PC-9 (cell line): ENCODE results near the gene UTP25. TPM values are rescaled to one million over a fixed set of nuclear protein-coding genes. Genes with fewer than 3 reads are reported as not detected.
"Not testable (repeated sequence)": the region's sequence is repeated elsewhere in the genome, so short reads cannot be mapped to it uniquely, and the experiment has no call there.

Experiments
- BruUV-seq: library from RNA; stranded (reverse); fragments of 400-500 nt; replicated peaks from 2 replicates; lab custom pipeline; 2021; lab: Mats Ljungman, UMichigan
- CTCF ChIA-PET: fragments of 300-600 bp; sonication (Branson Sonifier 250); formaldehyde crosslinking; loops from one replicate; lab custom pipeline; 2022; ENCODE audit warnings: antibody characterized with exemption; lab: Charles Lee
- POLR2A ChIA-PET: fragments of 300-600 bp; sonication (Branson Sonifier 250); formaldehyde crosslinking; loops from one replicate; lab custom pipeline; 2022; ENCODE audit warnings: antibody characterized with exemption; ENCODE audit not compliant: unreplicated experiment; lab: Charles Lee
- DNase-seq, 2 experiments: peaks; one replicate each; pipeline versions ENCODE4 v3.0.0 to v3.0.0-alpha.2; 2015 to 2022; ENCODE audit warnings: mixed read lengths in 1 of 2
- H2AFZ ChIP-seq: fragments of 200-600 bp; sonication (generic); 2 replicates; pipeline ENCODE4 v1.8.1; 2017; ENCODE audit warnings: antibody characterized with exemption
- H3F3A ChIP-seq: fragments of 200-600 bp; sonication (generic); 2 replicates; pipeline ENCODE4 v1.8.1; 2017; ENCODE audit warnings: antibody characterized with exemption, mild to moderate bottlenecking, low read depth; ENCODE audit not compliant: insufficient read depth
- H3K27ac ChIP-seq: fragments of 200-600 bp; sonication (generic); 2 replicates; pipeline ENCODE4 v1.6.1; 2016; ENCODE audit warnings: mixed run types
- H3K27me3 ChIP-seq: fragments of 200-600 bp; sonication (generic); 2 replicates; pipeline ENCODE4 v1.6.1; 2016; ENCODE audit warnings: low read depth, mixed run types; ENCODE audit not compliant: insufficient read depth
- H3K36me3 ChIP-seq: fragments of 200-600 bp; sonication (generic); 2 replicates; pipeline ENCODE4 v1.6.1; 2016; ENCODE audit warnings: low read depth, mixed run types
- H3K4me1 ChIP-seq: fragments of 200-600 bp; sonication (generic); replicated peaks from 2 replicates; pipeline ENCODE4 v1.6.1; 2016; ENCODE audit warnings: mixed run types; ENCODE audit not compliant: insufficient read depth
- H3K4me2 ChIP-seq: fragments of 200-600 bp; sonication (generic); 2 replicates; pipeline ENCODE4 v1.6.1; 2017; ENCODE audit warnings: mixed run types
- H3K4me3 ChIP-seq: fragments of 200-600 bp; sonication (generic); 2 replicates; pipeline ENCODE4 v1.6.1; 2016; ENCODE audit warnings: mixed run types
- H3K79me2 ChIP-seq: fragments of 200-600 bp; sonication (generic); 2 replicates; pipeline ENCODE4 v1.6.1; 2017; ENCODE audit warnings: low read depth, mixed run types
- H3K9me2 ChIP-seq: fragments of 200-600 bp; sonication (generic); 2 replicates; pipeline ENCODE4 v1.8.1; 2017; ENCODE audit warnings: mild to moderate bottlenecking; ENCODE audit not compliant: insufficient read depth
- H3K9me3 ChIP-seq: fragments of 200-600 bp; sonication (generic); 2 replicates; pipeline ENCODE4 v1.8.1; 2016; ENCODE audit warnings: low read depth; ENCODE audit not compliant: insufficient read depth
- H4K20me1 ChIP-seq: fragments of 200-600 bp; sonication (generic); 2 replicates; pipeline ENCODE4 v1.8.1; 2017; ENCODE audit not compliant: insufficient read depth
- CTCF ChIP-seq: fragments of 200-600 bp; sonication (generic); conservative IDR thresholded peaks from 2 replicates; pipeline ENCODE4 v1.6.1; 2017; ENCODE audit warnings: mixed run types, antibody characterized with exemption, mild to moderate bottlenecking, moderate library complexity
- EZH2 ChIP-seq: fragments of 200-600 bp; sonication (generic); IDR thresholded peaks from 2 replicates; pipeline ENCODE4 v1.8.0; 2017; ENCODE audit warnings: antibody characterized with exemption, low read depth
- intact Hi-C: fragments of 100-400 bp; cut with micrococcal nuclease; formaldehyde crosslinking; loops from one replicate; pipeline ENCODE4 v1.10.0; 2022; ENCODE audit not compliant: unreplicated experiment
- total RNA-seq: library from RNA; stranded (reverse); gene quantifications from 2 replicates; pipeline ENCODE4 v1.2.3, GENCODE V29; 2021

UTP25 gene
- total RNA-seq, 1 experiment from 2014 or later = 9.3 TPM

DNA sequence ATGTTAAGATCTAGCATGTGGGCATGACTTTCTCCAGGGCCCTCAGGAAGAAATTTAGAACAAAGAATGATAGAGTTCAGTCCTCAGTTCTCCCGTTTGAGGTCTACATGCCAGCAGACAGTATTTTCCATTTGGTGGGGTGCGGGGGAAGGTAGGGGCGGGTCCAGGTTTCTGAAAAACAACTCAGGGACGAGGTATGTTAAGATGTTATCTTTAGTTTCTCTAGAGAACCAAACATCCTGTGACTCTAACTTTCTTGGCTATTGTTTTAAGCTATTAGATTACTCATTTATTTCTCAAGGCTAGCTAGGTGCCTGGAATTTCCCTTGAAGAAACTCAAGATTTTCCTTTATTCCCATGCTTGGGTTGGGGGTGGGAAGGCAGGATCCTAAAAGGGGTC, 67.9 kb downstream of the UTP25 start:
- H3K4me3 ChIP-seq = no peak overlapping the region
- ChIA-PET CTCF (interaction anchor here (0.6 to 1.2 kb wide), 3 partner anchors 10 to 93 kb away, joined by 3 to 4 read pairs (median 3); no protein-coding TSS in a partner anchor), POLR2A (interaction anchor here (0.6 to 1.0 kb wide), 9 partner anchors 11 to 1656 kb away, joined by 3 to 9 read pairs (median 5); no protein-coding TSS in a partner anchor)
- H3K79me2 ChIP-seq = no peaks in the 10 kb centered on the region
- no peak overlapping the region for H2AFZ ChIP-seq
- intact Hi-C loops = loop anchor here (1.0 to 10.0 kb wide), 7 partner anchors 11 to 339 kb away; partner anchors contain the start of genes LAMB3 and SERTAD4
- H3K4me2 ChIP-seq = peak overlapping the region; percentile 66
- no TSS peak for BruUV-seq
- no peak for TF ChIP-seq CTCF
- no peak for TF ChIP-seq EZH2
- H3K27ac ChIP-seq = peak overlapping the region; percentile 99
- peaks cover 35% of the 10 kb centered on the region for H3F3A ChIP-seq
- no peaks in the 10 kb centered on the region for H3K9me2 ChIP-seq
- H4K20me1 ChIP-seq = no peaks in the 10 kb centered on the region
- peak; percentile 77 to 91 for DNase-seq
- peaks cover 5% of the 10 kb centered on the region; the same call in 1 of the 2 replicates for H3K9me3 ChIP-seq
- H3K27me3 ChIP-seq = no peaks in the 10 kb centered on the region
- peaks cover 51% of the 10 kb centered on the region for H3K4me1 ChIP-seq
- no peaks in the 10 kb centered on the region for H3K36me3 ChIP-seq

GRCh38 chr1:209896346-209896745, 68.6 kb downstream of the UTP25 start:
- BruUV-seq = TSS peak; percentile 83
- ChIA-PET POLR2A (interaction anchor here (0.6 to 1.0 kb wide), 8 partner anchors 12 to 1655 kb away, joined by 3 to 9 read pairs (median 4); no protein-coding TSS in a partner anchor), CTCF (interaction anchor here (0.6 to 1.0 kb wide), 2 partner anchors 11 to 92 kb away, joined by 3 to 4 read pairs; no protein-coding TSS in a partner anchor)
- Histone ChIP-seq H3K9me2 (no peaks in the 10 kb centered on the region), H3K4me3 (peak overlapping the region; percentile 25; the same call in 1 of the 2 replicates), H3K27me3 (no peaks in the 10 kb centered on the region), H2AFZ (no peak overlapping the region), H3K79me2 (no peaks in the 10 kb centered on the region), H3F3A (peaks cover 38% of the 10 kb centered on the region), H3K36me3 (no peaks in the 10 kb centered on the region), H3K9me3 (peaks cover 5% of the 10 kb centered on the region; the same call in 1 of the 2 replicates), H4K20me1 (no peaks in the 10 kb centered on the region), H3K4me2 (peak overlapping the region; percentile 66), H3K4me1 (peaks cover 51% of the 10 kb centered on the region), H3K27ac (peak overlapping the region; percentile 99)
- TF ChIP-seq CTCF (no peak), EZH2 (no peak)
- peak; percentile 40 to 78 for DNase-seq
- intact Hi-C loops = loop anchor here (2.0 to 10.0 kb wide), 4 partner anchors 34 to 338 kb away; partner anchors contain the start of genes LAMB3 and SERTAD4

DNA sequence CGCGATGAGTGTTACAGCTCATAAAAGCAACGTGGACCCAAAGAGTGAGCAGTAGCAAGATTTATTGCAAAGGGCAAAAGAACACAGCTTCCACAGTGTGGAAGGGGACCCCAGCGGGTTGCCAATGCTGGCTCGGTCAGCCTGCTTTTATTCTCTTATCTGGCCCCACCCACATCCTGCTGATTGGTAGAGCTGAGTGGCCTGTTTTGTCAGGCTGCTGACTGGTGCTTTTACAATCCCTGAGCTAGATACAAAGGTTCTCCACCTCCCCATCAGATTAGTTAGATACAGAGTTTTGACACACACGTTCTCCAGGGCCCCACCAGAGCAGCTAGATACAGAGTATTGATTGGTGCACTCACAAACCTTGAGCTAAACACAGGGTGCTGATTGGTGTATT, 70.5 kb downstream of the UTP25 start:
- H4K20me1 ChIP-seq, H3K4me3 ChIP-seq, H3K9me2 ChIP-seq, H2AFZ ChIP-seq, H3K27ac ChIP-seq, BruUV-seq, CTCF ChIA-PET, H3K27me3 ChIP-seq, H3K36me3 ChIP-seq, DNase-seq, H3K4me2 ChIP-seq, H3K79me2 ChIP-seq: not testable (repeated sequence)
- POLR2A ChIA-PET = interaction anchor here (0.7 kb wide), 1 partner anchor 153 kb away, joined by 5 read pairs; no protein-coding TSS in a partner anchor
- intact Hi-C loops = loop anchor here (5.0 to 10.0 kb wide), 3 partner anchors 36 to 337 kb away; partner anchors contain the start of genes LAMB3 and SERTAD4
- Histone ChIP-seq H3K4me1 (peaks cover 52% of the 10 kb centered on the region), H3F3A (peaks cover 38% of the 10 kb centered on the region), H3K9me3 (peaks cover 11% of the 10 kb centered on the region; the same call in 1 of the 2 replicates)

- CTCF ChIA-PET, H2AFZ ChIP-seq, H4K20me1 ChIP-seq, H3K4me3 ChIP-seq, DNase-seq, H3K79me2 ChIP-seq, H3K36me3 ChIP-seq, H3K27ac ChIP-seq, POLR2A ChIA-PET, BruUV-seq, H3K27me3 ChIP-seq, H3K4me2 ChIP-seq, H3K9me2 ChIP-seq: not testable (repeated sequence)
- Histone ChIP-seq H3K9me3 (peaks cover 11% of the 10 kb centered on the region; the same call in 1 of the 2 replicates), H3K4me1 (peaks cover 52% of the 10 kb centered on the region), H3F3A (peaks cover 38% of the 10 kb centered on the region)
- intact Hi-C loops = loop anchor here (5.0 to 10.0 kb wide), 3 partner anchors 37 to 336 kb away; partner anchors contain the start of genes LAMB3 and SERTAD4
Measured at GRCh38 chr1:209898851-209899250, 71.1 kb downstream of the UTP25 start.
